Hepatocyte (in vitro differentiated cells): ENCODE measurements around the gene ARHGEF38. TPM values are rescaled to one million over a fixed set of nuclear protein-coding genes. Genes with fewer than 3 reads are reported as not detected.

Source experiments
- DNase-seq: peaks from one replicate; pipeline ENCODE4 v3.0.0-alpha.2; 2016; ENCODE audit warnings: low spot score
- H2AFZ ChIP-seq: fragments of 200-600 bp; sonication (generic); 2 replicates; pipeline ENCODE4 v1.6.0; 2016; ENCODE audit warnings: antibody characterized with exemption, mild to moderate bottlenecking
- H3K27ac ChIP-seq: fragments of 200-600 bp; sonication (generic); 2 replicates; pipeline ENCODE4 v1.5.1; 2016; ENCODE audit warnings: mild to moderate bottlenecking
- H3K27me3 ChIP-seq: fragments of 200-600 bp; sonication (generic); 2 replicates; pipeline ENCODE4 v1.6.1; 2016
- H3K36me3 ChIP-seq: fragments of 200-600 bp; sonication (generic); replicated peaks from 2 replicates; pipeline ENCODE4 v1.5.1; 2016; ENCODE audit warnings: low read depth; ENCODE audit not compliant: insufficient read depth
- H3K4me1 ChIP-seq: fragments of 200-600 bp; sonication (generic); 2 replicates; pipeline ENCODE4 v1.5.1; 2016; ENCODE audit warnings: mild to moderate bottlenecking, moderate library complexity; ENCODE audit not compliant: insufficient read depth
- H3K4me2 ChIP-seq: fragments of 200-600 bp; sonication (generic); 2 replicates; pipeline ENCODE4 v1.6.0; 2016
- H3K4me3 ChIP-seq: fragments of 200-600 bp; sonication (generic); 2 replicates; pipeline ENCODE4 v1.5.1; 2016; ENCODE audit warnings: mild to moderate bottlenecking
- H3K79me2 ChIP-seq: fragments of 200-600 bp; sonication (generic); 2 replicates; pipeline ENCODE4 v1.6.0; 2017; ENCODE audit warnings: mild to moderate bottlenecking
- H3K9me2 ChIP-seq: fragments of 200-600 bp; sonication (generic); replicated peaks from 2 replicates; pipeline ENCODE4 v1.6.0; 2017; ENCODE audit warnings: mild to moderate bottlenecking; ENCODE audit not compliant: insufficient read depth
- H3K9me3 ChIP-seq: fragments of 200-600 bp; sonication (generic); 2 replicates; pipeline ENCODE4 v1.5.1; 2016; ENCODE audit warnings: low read depth, mild to moderate bottlenecking
- H4K20me1 ChIP-seq: fragments of 200-600 bp; sonication (generic); 2 replicates; pipeline ENCODE4 v1.6.0; 2016; ENCODE audit warnings: mild to moderate bottlenecking; ENCODE audit not compliant: insufficient read depth, poor library complexity, severe bottlenecking
- EZH2 ChIP-seq: fragments of 200-600 bp; sonication (generic); IDR thresholded peaks from 2 replicates; pipeline ENCODE4 v1.6.1; 2016; ENCODE audit warnings: antibody characterized with exemption, mild to moderate bottlenecking, borderline replicate concordance
- EZH2phosphoT487 ChIP-seq: fragments of 200-600 bp; sonication (generic); IDR thresholded peaks from one replicate; pipeline ENCODE4 v1.6.1; 2018; ENCODE audit warnings: antibody characterized with exemption, mild to moderate bottlenecking, low read depth, moderate library complexity; ENCODE audit not compliant: unreplicated experiment, severe bottlenecking
- WGBS: methylation state at CpG from one replicate; pipeline ENCODE4 v1.1.6; 2016; ENCODE audit warnings: low lambda C conversion rate; ENCODE audit errors: missing lambda C conversion rate; 5-methylcytosine and 5-hydroxymethylcytosine counted together
- polyA plus RNA-seq: library from polyadenylated mRNA; unstranded; fragments of >200 nt; fragmentation: Nextera tagmentation; extraction: Ambion mirVana; gene quantifications from 2 replicates; pipeline ENCODE4 v1.2.1, GENCODE V29; 2016
- total RNA-seq: library from RNA; depleted of rRNA; stranded (reverse); fragments of >200 nt; gene quantifications from 2 replicates; pipeline ENCODE4 v1.2.3, GENCODE V29; 2014
- TF ChIP-seq, protein P1 (sequence below): fragments of 200-600 bp; sonication (generic); IDR thresholded peaks from 2 replicates; pipeline ENCODE4 v1.5.1; 2016; ENCODE audit warnings: antibody characterized with exemption, mild to moderate bottlenecking; ENCODE audit not compliant: poor library complexity

The ARHGEF38 gene
- total and polyA plus RNA-seq, 2 experiments from 2014 or later: 2.0 to 4.0 TPM

DNA sequence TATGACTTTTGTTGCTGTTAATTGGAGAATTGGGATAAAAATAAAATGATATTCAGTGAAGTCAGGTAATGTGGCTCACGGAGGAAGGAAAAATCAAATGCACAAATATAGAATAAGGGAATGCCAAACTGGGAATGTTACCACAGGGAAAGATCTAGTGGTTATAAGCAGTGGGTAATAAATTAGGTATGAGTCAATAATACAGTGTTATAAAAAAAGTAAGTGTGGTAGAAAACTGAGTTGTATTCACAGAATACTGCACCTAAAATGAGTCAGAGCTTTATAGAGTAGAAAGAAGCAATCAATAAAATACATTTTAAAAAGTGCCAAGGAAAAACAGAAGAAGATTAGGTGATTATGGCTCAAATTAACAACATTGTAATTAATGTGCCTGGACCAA, 121.6 kb downstream of the ARHGEF38 start:
- H3K4me2 ChIP-seq: no peak overlapping the region
- H3K36me3 ChIP-seq: no peaks in the 10 kb centered on the region
- no peak overlapping the region for H3K27ac ChIP-seq
- 89% methylated on average over 1 of the region's 1 CpG for WGBS
- TF ChIP-seq EZH2phosphoT487: no peak
- H3K27me3 ChIP-seq: no peaks in the 10 kb centered on the region
- no peak overlapping the region for H3K4me3 ChIP-seq
- no peak overlapping the region for H2AFZ ChIP-seq
- H3K9me3 ChIP-seq: no peaks in the 10 kb centered on the region
- no peaks in the 10 kb centered on the region for H3K4me1 ChIP-seq
- no peaks in the 10 kb centered on the region for H3K9me2 ChIP-seq
- H3K79me2 ChIP-seq: no peaks in the 10 kb centered on the region
- H4K20me1 ChIP-seq: no peaks in the 10 kb centered on the region
- DNase-seq: no peak

DNA sequence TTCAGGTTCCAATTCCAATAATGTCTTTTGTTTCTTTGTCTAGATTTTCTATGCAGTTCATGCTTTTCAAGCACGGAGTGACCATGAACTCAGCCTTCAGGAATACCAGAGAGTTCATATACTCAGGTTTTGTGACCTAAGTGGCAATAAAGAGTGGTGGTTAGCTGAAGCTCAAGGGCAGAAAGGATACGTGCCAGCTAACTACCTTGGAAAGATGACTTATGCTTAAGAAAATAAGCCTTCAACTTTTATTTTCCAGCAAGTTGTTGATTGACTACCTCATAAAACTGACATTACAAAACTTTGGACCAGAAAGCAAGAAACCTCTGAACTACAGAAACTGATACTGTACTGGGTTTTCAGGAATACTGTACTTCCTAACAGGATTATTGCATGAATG, 125.3 kb downstream of the ARHGEF38 start:
- H3K79me2 ChIP-seq: no peaks in the 10 kb centered on the region
- H4K20me1 ChIP-seq: no peaks in the 10 kb centered on the region
- TF ChIP-seq EZH2 (no peak), EZH2phosphoT487 (no peak)
- TF ChIP-seq, protein P1, sequence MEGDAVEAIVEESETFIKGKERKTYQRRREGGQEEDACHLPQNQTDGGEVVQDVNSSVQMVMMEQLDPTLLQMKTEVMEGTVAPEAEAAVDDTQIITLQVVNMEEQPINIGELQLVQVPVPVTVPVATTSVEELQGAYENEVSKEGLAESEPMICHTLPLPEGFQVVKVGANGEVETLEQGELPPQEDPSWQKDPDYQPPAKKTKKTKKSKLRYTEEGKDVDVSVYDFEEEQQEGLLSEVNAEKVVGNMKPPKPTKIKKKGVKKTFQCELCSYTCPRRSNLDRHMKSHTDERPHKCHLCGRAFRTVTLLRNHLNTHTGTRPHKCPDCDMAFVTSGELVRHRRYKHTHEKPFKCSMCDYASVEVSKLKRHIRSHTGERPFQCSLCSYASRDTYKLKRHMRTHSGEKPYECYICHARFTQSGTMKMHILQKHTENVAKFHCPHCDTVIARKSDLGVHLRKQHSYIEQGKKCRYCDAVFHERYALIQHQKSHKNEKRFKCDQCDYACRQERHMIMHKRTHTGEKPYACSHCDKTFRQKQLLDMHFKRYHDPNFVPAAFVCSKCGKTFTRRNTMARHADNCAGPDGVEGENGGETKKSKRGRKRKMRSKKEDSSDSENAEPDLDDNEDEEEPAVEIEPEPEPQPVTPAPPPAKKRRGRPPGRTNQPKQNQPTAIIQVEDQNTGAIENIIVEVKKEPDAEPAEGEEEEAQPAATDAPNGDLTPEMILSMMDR: no peak
- no peaks in the 10 kb centered on the region for H3K4me1 ChIP-seq
- no peaks in the 10 kb centered on the region for H3K27me3 ChIP-seq
- 79% methylated on average over 2 of the region's 2 CpGs for WGBS
- H3K4me3 ChIP-seq: no peak overlapping the region
- H3K27ac ChIP-seq: no peak overlapping the region
- H3K9me2 ChIP-seq: no peaks in the 10 kb centered on the region
- no peaks in the 10 kb centered on the region for H3K36me3 ChIP-seq
- no peak overlapping the region for H3K4me2 ChIP-seq
- DNase-seq: no peak
- no peaks in the 10 kb centered on the region for H3K9me3 ChIP-seq
- no peak overlapping the region for H2AFZ ChIP-seq

DNA sequence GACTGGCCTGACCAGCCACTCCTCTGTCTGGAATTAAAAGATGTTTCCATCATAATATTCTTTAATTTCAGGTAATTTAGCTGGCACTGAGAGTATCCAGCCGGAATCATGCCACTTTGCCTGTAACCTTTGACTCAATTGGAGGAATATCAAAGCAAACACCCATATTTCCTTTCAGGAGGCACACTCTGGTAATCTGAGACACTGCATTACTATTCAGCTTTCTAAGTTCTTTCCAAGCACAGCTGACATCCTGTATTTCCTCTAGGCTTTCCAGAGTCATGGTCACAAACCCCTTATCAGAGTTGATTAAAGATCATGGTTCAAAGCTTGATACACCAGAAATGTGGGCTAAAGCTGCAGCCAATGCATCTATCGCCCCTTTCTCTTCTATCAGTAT, 126.8 kb downstream of the ARHGEF38 start:
- no peak overlapping the region for H3K4me2 ChIP-seq
- H3K4me1 ChIP-seq: no peaks in the 10 kb centered on the region
- H3K27me3 ChIP-seq: no peaks in the 10 kb centered on the region
- no peaks in the 10 kb centered on the region for H3K36me3 ChIP-seq
- no peak for TF ChIP-seq EZH2phosphoT487
- no peak for TF ChIP-seq EZH2
- TF ChIP-seq, protein P1: no peak
- no peaks in the 10 kb centered on the region for H3K9me2 ChIP-seq
- H3K9me3 ChIP-seq: no peaks in the 10 kb centered on the region
- no peak overlapping the region for H3K27ac ChIP-seq
- 98% methylated on average over 2 of the region's 2 CpGs for WGBS
- no peak for DNase-seq
- no peaks in the 10 kb centered on the region for H3K79me2 ChIP-seq
- no peaks in the 10 kb centered on the region for H4K20me1 ChIP-seq
- H3K4me3 ChIP-seq: no peak overlapping the region
- H2AFZ ChIP-seq: no peak overlapping the region

DNA sequence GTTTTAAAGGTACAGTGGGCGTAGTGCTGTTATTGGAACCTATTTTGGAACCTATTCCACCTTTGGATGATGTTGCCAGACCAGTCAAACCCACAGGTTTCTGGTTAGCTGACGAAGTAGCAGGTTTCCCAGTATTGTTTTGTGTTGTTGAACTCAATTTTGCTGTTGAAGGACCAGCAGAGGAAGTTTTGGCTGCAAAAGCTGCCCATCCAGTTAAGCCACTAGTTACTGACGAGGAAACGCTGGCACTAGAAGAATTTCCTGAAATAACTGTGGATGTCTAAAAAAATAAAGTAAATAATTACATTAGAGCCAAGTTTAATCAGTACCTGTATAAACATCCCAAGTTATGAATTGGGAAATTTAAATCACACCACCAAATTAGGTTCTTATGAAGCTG, 130.6 kb downstream of the ARHGEF38 start:
- Histone ChIP-seq H3K79me2 (no peaks in the 10 kb centered on the region), H2AFZ (no peak overlapping the region), H3K4me3 (no peak overlapping the region), H3K4me2 (no peak overlapping the region), H3K9me3 (no peaks in the 10 kb centered on the region), H4K20me1 (no peaks in the 10 kb centered on the region), H3K9me2 (no peaks in the 10 kb centered on the region), H3K27me3 (no peaks in the 10 kb centered on the region), H3K36me3 (no peaks in the 10 kb centered on the region), H3K4me1 (no peaks in the 10 kb centered on the region), H3K27ac (no peak overlapping the region)
- no peak for DNase-seq
- 92% methylated on average over 4 of the region's 4 CpGs for WGBS
- TF ChIP-seq EZH2 (no peak), EZH2phosphoT487 (no peak)
- TF ChIP-seq, protein P1: no peak
